ENCODE results near the gene BORCS8. TPM values are rescaled to one million over a fixed set of nuclear protein-coding genes. Genes with fewer than 3 reads are reported as not detected.

BORCS8 gene
- total RNA-seq, 4 donors from 2014 or later: 15.4 to 38.7 (median 18.2) TPM

DNA sequence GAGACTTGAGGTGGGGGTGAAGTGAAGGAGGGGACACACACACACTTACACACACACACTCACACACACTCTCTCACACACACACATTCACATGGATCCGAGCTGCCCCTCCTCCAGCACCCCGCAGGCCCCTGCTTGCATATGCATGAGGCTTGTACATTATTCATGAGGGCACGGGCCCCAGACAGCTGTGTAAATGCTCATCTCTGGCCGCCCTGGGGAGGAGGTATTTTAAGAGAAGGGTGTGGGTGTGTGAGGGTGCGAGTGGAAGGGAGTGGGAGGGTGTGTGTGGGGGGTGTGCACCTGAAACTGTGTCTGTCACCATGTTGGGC lies 22.2 kb upstream of the BORCS8 start:
- H3K9me3 ChIP-seq: no peaks in the 10 kb centered on the region
- no peak for DNase-seq
- no peaks in the 10 kb centered on the region for H3K36me3 ChIP-seq
- TF ChIP-seq, protein P1, sequence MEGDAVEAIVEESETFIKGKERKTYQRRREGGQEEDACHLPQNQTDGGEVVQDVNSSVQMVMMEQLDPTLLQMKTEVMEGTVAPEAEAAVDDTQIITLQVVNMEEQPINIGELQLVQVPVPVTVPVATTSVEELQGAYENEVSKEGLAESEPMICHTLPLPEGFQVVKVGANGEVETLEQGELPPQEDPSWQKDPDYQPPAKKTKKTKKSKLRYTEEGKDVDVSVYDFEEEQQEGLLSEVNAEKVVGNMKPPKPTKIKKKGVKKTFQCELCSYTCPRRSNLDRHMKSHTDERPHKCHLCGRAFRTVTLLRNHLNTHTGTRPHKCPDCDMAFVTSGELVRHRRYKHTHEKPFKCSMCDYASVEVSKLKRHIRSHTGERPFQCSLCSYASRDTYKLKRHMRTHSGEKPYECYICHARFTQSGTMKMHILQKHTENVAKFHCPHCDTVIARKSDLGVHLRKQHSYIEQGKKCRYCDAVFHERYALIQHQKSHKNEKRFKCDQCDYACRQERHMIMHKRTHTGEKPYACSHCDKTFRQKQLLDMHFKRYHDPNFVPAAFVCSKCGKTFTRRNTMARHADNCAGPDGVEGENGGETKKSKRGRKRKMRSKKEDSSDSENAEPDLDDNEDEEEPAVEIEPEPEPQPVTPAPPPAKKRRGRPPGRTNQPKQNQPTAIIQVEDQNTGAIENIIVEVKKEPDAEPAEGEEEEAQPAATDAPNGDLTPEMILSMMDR (IDR thresholded peaks at IDR 0.05): no peak
- no peak for TF ChIP-seq POLR2A (IDR thresholded peaks at IDR 0.05)
- intact Hi-C loops (cut with DNase I): no loop called here
- peaks cover 5% of the 10 kb centered on the region for H3K27me3 ChIP-seq
- 3 to 4% methylated on average over 5 of the region's 5 CpGs for WGBS, 2 donors
- H3K4me3 ChIP-seq (replicated peaks in 1 of 3): no peak overlapping the region
- no peaks in the 10 kb centered on the region for H3K4me1 ChIP-seq
- no peak overlapping the region for H3K27ac ChIP-seq

DNA sequence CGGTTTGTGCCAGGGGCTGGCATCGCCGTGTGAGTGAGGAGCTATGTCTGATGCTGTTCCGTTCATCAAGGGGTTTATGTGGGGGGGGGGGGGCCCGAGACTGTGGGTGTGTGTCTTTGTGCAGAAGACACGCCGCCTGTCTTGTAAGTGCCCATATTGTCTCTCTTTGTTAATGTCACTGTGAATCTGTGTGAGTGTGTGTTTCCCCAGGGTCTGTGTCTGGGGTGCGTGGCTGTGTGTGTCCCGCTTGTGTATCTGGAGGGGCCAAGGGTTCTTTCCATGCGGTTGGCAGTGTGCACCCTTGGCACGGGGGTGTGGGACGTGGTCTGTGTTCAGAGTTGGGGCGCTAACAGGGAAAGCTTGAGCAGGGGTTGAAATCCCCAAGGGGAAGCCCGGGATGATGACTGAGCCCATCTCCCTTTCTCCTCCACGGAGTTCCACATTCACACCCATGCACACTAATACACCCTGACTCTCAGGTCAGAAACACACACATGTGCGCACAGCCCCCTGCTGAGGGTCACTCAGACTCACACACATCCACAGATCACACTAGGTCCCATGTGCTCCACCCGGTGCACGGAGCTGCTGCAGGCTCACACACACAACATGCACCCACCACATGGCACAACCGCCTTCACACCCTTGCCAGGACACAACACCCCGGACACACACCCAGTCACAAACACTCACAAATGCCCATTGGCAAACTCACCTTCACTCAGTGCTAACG lies 21.6 kb upstream of the BORCS8 start:
- DNase-seq: no peak
- no peak overlapping the region for H3K4me3 ChIP-seq (replicated peaks in 1 of 3)
- H3K27me3 ChIP-seq: peaks cover 5% of the 10 kb centered on the region
- intact Hi-C loops (cut with DNase I): no loop called here
- no peaks in the 10 kb centered on the region for H3K36me3 ChIP-seq
- H3K27ac ChIP-seq: no peak overlapping the region
- H3K9me3 ChIP-seq: no peaks in the 10 kb centered on the region
- no peaks in the 10 kb centered on the region for H3K4me1 ChIP-seq
- 42 to 45% methylated on average over 17 to 20 of the region's 21 CpGs for WGBS, 2 donors
- TF ChIP-seq, protein P1 (IDR thresholded peaks at IDR 0.05): no peak
- no peak for TF ChIP-seq POLR2A (IDR thresholded peaks at IDR 0.05)

DNA sequence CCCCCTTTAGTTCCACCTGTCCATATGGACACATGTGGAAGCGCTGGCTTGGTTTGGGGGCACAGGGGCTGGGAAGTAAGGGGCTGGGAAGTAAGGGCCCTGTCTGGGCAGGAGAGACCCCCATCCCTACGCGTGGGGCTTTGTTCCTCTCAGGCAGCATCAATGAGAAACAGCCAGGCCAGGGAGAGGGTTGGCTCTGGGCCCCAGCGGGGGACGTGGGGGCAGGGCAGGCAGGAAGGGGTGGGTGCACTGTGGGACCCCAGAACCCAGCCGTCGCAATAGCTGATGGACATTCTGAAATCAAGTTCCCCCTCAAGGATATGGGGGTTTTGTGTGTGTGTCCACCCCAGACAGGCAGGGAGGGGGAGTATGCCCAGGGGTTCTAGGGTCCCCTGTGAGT lies 21.0 kb upstream of the BORCS8 start:
- WGBS, 2 donors: 7 to 8% methylated on average over 4 to 6 of the region's 7 CpGs
- H3K27me3 ChIP-seq: peaks cover 5% of the 10 kb centered on the region
- intact Hi-C loops (cut with DNase I): no loop called here
- no peaks in the 10 kb centered on the region for H3K36me3 ChIP-seq
- no peaks in the 10 kb centered on the region for H3K4me1 ChIP-seq
- no peak overlapping the region for H3K4me3 ChIP-seq (replicated peaks in 1 of 3)
- no peak overlapping the region for H3K27ac ChIP-seq
- no peaks in the 10 kb centered on the region for H3K9me3 ChIP-seq
- TF ChIP-seq, protein P1 (IDR thresholded peaks at IDR 0.05): no peak
- TF ChIP-seq POLR2A (IDR thresholded peaks at IDR 0.05): no peak
- DNase-seq: no peak

DNA sequence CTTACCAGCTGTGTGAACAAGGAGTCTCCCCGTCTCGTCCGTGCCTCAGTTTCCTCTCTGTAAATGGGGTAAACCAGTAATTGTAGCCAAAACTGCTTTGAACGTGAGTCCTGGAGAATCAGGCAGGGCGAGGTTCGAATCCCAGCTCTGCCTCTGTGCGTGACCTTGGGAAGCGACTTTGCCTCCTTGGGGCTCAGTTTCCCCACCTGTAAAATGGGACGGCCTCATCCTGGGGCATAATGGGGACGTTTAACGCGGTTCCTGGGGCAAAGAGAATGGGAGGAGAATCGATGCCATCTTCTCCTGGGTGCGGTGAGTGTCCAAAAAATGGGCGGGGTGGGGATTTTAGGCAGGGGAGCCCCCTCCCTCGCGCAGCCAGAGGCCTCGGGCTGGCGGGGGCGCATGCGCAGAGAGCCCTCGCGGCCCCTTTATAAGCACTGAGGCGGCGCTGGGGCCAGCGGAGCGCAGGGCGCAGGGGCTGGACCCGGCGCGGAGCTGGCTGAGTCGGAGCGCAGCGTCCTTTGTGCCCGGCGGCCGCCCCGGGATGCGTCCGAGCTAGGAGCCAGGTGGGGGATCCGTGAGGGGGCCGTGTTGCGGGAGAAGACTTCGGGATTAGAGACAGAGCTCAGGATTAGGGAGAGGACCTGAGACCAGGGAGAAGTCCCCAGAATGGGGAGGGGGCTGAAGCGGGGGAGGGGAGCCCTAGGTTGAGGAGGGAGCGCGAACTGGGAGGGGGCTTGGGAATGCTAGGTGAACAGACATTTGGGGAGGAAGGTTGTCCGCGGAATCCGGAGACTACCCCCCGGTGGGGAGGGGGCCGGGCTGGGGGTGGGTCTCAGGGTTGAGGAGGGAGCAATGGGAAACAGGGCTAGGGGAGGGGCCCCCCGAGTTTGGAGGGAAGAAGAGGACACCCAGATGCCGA lies 19.8 kb upstream of the BORCS8 start, which contains the start of gene NCAN:
Gene NCAN, plus strand, starts transcription at position 460 of the 922 bp plus-strand sequence. CDS start 4,996 bp downstream, outside the sequence.
- H3K27ac ChIP-seq: no peak within 1 kb of the TSS
- no peaks in the 10 kb centered on the region for H3K36me3 ChIP-seq
- H3K4me3 ChIP-seq (replicated peaks in 1 of 3): no peak within 1 kb of the TSS
- no peaks in the 10 kb centered on the region for H3K4me1 ChIP-seq
- DNase-seq: no peak
- peaks cover 5% of the 10 kb centered on the region for H3K27me3 ChIP-seq
- intact Hi-C loops (cut with DNase I): no loop called here
- TF ChIP-seq, protein P1 (IDR thresholded peaks at IDR 0.05): no peak
- TF ChIP-seq POLR2A (IDR thresholded peaks at IDR 0.05): no peak
- H3K9me3 ChIP-seq: no peaks in the 10 kb centered on the region
- WGBS, 2 donors: 7 to 11% methylated on average over 49 to 54 of the region's 54 CpGs

DNA sequence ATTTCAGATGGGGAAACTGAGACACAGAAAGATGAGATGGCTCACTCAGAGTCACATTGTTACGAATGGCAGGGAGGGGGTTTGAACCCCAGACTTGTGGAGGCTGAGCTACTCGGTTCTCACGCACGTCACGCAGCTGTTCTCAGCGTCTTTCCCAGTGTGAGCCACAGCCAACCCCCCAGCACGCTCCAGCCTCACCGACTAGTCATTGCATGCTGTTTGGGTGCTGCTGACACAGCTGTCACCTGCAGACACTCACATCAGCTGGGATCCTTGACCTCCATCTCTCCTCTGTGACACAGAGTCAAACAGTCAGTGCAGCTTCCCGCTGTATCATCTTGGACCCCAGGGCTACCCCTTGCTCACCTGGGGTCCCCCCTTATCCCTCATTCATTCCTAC lies 17.4 kb upstream of the BORCS8 start:
- peaks cover 0 to 9% of the 10 kb centered on the region in 2 donors for H3K4me1 ChIP-seq
- H3K4me3 ChIP-seq (replicated peaks in 1 of 3): no peak overlapping the region
- no peak for DNase-seq
- H3K27ac ChIP-seq: no peak overlapping the region
- intact Hi-C loops (cut with DNase I): no loop called here
- H3K9me3 ChIP-seq: no peaks in the 10 kb centered on the region
- no peaks in the 10 kb centered on the region for H3K36me3 ChIP-seq
- peaks cover 5% of the 10 kb centered on the region for H3K27me3 ChIP-seq
- WGBS, 2 donors: 42 to 43% methylated on average over 9 of the region's 9 CpGs
- no peak for TF ChIP-seq POLR2A (IDR thresholded peaks at IDR 0.05)
- TF ChIP-seq, protein P1 (IDR thresholded peaks at IDR 0.05): no peak

Data from thyroid gland (tissue), 4 donors.